SU-DHL-6 (cell line): ENCODE measurements around the gene CLASP1.

Experiments used
- H2AFZ ChIP-seq: fragments of 200-600 bp; sonication (generic); 2 replicates; pipeline ENCODE4 v1.6.1; 2014; ENCODE audit warnings: low read depth, mild to moderate bottlenecking, moderate library complexity, mixed read lengths, antibody characterized with exemption, low read length; ENCODE audit not compliant: severe bottlenecking
- H3F3A ChIP-seq: fragments of 200-600 bp; shearing (Covaris generic); 2 replicates; pipeline ENCODE4 v1.6.0; 2016; ENCODE audit warnings: antibody characterized with exemption, mild to moderate bottlenecking; ENCODE audit not compliant: insufficient read depth
- H3K27ac ChIP-seq: fragments of 200-600 bp; sonication (generic); 2 replicates; pipeline ENCODE4 v1.5.1; 2016; ENCODE audit warnings: low read depth, mild to moderate bottlenecking, low read length, moderate library complexity, mixed read lengths
- H3K27me3 ChIP-seq: fragments of 200-600 bp; sonication (generic), shearing (Covaris generic); 2 replicates; pipeline ENCODE4 v1.6.0; 2014; ENCODE audit warnings: mild to moderate bottlenecking, low read length
- H3K36me3 ChIP-seq: fragments of 200-600 bp; sonication (generic); 2 replicates; pipeline ENCODE4 v1.6.1; 2014; ENCODE audit warnings: mild to moderate bottlenecking, low read length, mixed read lengths
- H3K4me2 ChIP-seq: fragments of 300-600, 200-600 bp; shearing (Covaris generic), sonication (generic); 2 replicates; pipeline ENCODE4 v1.6.0; 2014; ENCODE audit warnings: low read length, low read depth, mild to moderate bottlenecking; ENCODE audit not compliant: poor library complexity, severe bottlenecking
- H3K4me3 ChIP-seq: fragments of 200-600 bp; sonication (generic); 2 replicates; pipeline ENCODE4 v1.5.1; 2014; ENCODE audit warnings: antibody characterized with exemption, low read length, mild to moderate bottlenecking, mixed read lengths; ENCODE audit not compliant: insufficient read depth, poor library complexity, severe bottlenecking
- H3K79me2 ChIP-seq: fragments of 200-600 bp; sonication (generic); 2 replicates; pipeline ENCODE4 v1.6.1; 2014; ENCODE audit warnings: mild to moderate bottlenecking, low read length, moderate library complexity; ENCODE audit not compliant: insufficient read depth
- H3K9ac ChIP-seq: fragments of 200-600 bp; sonication (generic); 2 replicates; pipeline ENCODE4 v1.7.0; 2014; ENCODE audit warnings: mild to moderate bottlenecking, low read length
- H3K9me2 ChIP-seq: fragments of 200-600 bp; sonication (generic); replicated peaks from 2 replicates; pipeline ENCODE4 v1.6.1; 2014; ENCODE audit warnings: low read length; ENCODE audit not compliant: insufficient read depth
- H3K9me3 ChIP-seq: fragments of 200-600 bp; sonication (generic); 2 replicates; pipeline ENCODE4 v1.6.1; 2014; ENCODE audit warnings: low read length, mixed read lengths; ENCODE audit not compliant: insufficient read depth
- H4K20me1 ChIP-seq: fragments of 200-600 bp; sonication (generic); 2 replicates; pipeline ENCODE4 v1.6.1; 2014; ENCODE audit warnings: low read depth, mild to moderate bottlenecking, antibody characterized with exemption, low read length, moderate library complexity, mixed read lengths
- EZH2phosphoT487 ChIP-seq: fragments of 200-600 bp; sonication (generic), shearing (Covaris generic); conservative IDR thresholded peaks from 2 replicates; pipeline ENCODE4 v1.6.1; 2018; ENCODE audit warnings: mild to moderate bottlenecking, antibody characterized with exemption, low read length, moderate library complexity, mixed read lengths
- TF ChIP-seq, protein P1 (sequence below): fragments of 200-600 bp; sonication (generic); IDR thresholded peaks from one replicate; pipeline ENCODE4 v1.5.1; 2017; ENCODE audit warnings: antibody characterized with exemption, mild to moderate bottlenecking, low read length, moderate library complexity; ENCODE audit not compliant: insufficient read depth, poor library complexity, severe bottlenecking

The CLASP1 gene

GRCh38 chr2:121335294-121336290 lies 313.7 kb downstream of the CLASP1 start:
- Histone ChIP-seq H4K20me1 (no peaks in the 10 kb centered on the region), H3K79me2 (no peaks in the 10 kb centered on the region), H3K9ac (no peak overlapping the region), H3F3A (no peaks in the 10 kb centered on the region), H3K4me2 (no peak overlapping the region), H3K9me2 (no peaks in the 10 kb centered on the region), H3K36me3 (no peaks in the 10 kb centered on the region), H3K27me3 (no peaks in the 10 kb centered on the region), H3K27ac (no peak overlapping the region), H3K4me3 (no peak overlapping the region), H2AFZ (no peak overlapping the region), H3K9me3 (no peaks in the 10 kb centered on the region)
- TF ChIP-seq EZH2phosphoT487: no peak
- TF ChIP-seq, protein P1, sequence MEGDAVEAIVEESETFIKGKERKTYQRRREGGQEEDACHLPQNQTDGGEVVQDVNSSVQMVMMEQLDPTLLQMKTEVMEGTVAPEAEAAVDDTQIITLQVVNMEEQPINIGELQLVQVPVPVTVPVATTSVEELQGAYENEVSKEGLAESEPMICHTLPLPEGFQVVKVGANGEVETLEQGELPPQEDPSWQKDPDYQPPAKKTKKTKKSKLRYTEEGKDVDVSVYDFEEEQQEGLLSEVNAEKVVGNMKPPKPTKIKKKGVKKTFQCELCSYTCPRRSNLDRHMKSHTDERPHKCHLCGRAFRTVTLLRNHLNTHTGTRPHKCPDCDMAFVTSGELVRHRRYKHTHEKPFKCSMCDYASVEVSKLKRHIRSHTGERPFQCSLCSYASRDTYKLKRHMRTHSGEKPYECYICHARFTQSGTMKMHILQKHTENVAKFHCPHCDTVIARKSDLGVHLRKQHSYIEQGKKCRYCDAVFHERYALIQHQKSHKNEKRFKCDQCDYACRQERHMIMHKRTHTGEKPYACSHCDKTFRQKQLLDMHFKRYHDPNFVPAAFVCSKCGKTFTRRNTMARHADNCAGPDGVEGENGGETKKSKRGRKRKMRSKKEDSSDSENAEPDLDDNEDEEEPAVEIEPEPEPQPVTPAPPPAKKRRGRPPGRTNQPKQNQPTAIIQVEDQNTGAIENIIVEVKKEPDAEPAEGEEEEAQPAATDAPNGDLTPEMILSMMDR: no peak

GRCh38 chr2:121334581-121335293 lies 314.5 kb downstream of the CLASP1 start:
- Histone ChIP-seq H3K9ac (no peak overlapping the region), H3K9me3 (no peaks in the 10 kb centered on the region), H3F3A (no peaks in the 10 kb centered on the region), H3K4me3 (no peak overlapping the region), H3K27me3 (no peaks in the 10 kb centered on the region), H3K36me3 (no peaks in the 10 kb centered on the region), H3K27ac (no peak overlapping the region), H3K4me2 (no peak overlapping the region), H2AFZ (no peak overlapping the region), H3K9me2 (no peaks in the 10 kb centered on the region), H3K79me2 (no peaks in the 10 kb centered on the region), H4K20me1 (no peaks in the 10 kb centered on the region)
- no peak for TF ChIP-seq EZH2phosphoT487
- TF ChIP-seq, protein P1: no peak

DNA sequence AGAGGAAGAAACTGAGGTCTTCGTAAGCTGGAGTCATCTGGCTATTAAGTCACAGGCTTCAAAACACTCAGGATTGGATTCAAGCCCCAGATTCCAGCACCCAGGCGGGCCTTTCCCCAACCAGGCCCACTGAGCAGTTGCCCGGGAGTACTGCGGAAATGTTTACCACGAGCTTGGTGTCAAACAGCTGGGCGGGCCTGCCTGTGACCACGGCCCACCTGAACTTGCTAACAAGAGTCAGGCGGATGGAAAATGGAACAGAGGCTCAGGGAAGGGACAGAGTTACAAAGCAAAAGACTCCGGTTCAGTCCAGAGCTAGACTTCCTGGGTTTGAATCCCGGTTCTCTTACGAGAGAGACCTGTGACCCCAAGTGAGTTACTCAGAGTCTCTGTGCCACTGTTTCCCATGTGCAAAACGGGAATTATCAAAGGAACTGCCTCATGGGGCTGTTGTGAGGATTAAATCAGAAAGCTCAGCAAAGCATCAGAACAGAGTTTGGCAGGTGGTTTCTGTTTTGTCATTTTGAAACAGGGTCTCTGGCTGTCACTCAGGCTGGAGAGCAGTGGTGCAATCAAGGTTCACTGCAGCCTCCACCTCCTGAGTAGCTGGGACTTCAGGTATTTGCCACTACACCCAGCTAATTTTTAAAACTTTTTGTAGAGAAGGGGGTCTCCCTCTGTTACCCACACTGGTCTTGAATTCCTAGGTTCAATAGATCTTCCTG lies 315.3 kb downstream of the CLASP1 start:
- TF ChIP-seq EZH2phosphoT487: no peak
- TF ChIP-seq, protein P1: no peak
- Histone ChIP-seq H4K20me1 (no peaks in the 10 kb centered on the region), H3K9me2 (no peaks in the 10 kb centered on the region), H3K9me3 (no peaks in the 10 kb centered on the region), H2AFZ (no peak overlapping the region), H3K4me2 (no peak overlapping the region), H3K4me3 (no peak overlapping the region), H3K79me2 (no peaks in the 10 kb centered on the region), H3K9ac (no peak overlapping the region), H3F3A (no peaks in the 10 kb centered on the region), H3K27me3 (no peaks in the 10 kb centered on the region), H3K27ac (no peak overlapping the region), H3K36me3 (no peaks in the 10 kb centered on the region)
